ENCODE results near the gene BSND. TPM values are rescaled to one million over a fixed set of nuclear protein-coding genes. Genes with fewer than 3 reads are reported as not detected.

The BSND gene
- total RNA-seq, 1 experiment from 2014 or later = not detected

- no peaks in the 10 kb centered on the region for H4K20me1 ChIP-seq (ENCODE audit: low read length)
- H3K4me2 ChIP-seq (ENCODE audit: low read length) = peak overlapping the region; percentile 31; the same call in 1 of the 2 replicates
- no peaks in the 10 kb centered on the region for H3K79me2 ChIP-seq (ENCODE audit: low read length)
- CTCF ChIA-PET = interaction anchor here (1.2 to 1.7 kb wide), 3 partner anchors 26 to 51 kb away, joined by 7 to 18 read pairs (median 12); no protein-coding TSS in a partner anchor
- 0 out of 2 replicates have a peak overlapping the region, but pooled peaks have one; percentile 47 for H2AFZ ChIP-seq (ENCODE audit: low read length)
- intact Hi-C loops (cut with micrococcal nuclease) = loop anchor here (1.0 to 5.0 kb wide), 4 partner anchors 26 to 324 kb away; no protein-coding TSS in a partner anchor
- TF ChIP-seq EZH2 (IDR thresholded peaks at IDR 0.05; ENCODE audit: low read length, unreplicated experiment) (no peak), CTCF (conservative IDR thresholded peaks at IDR 0.05; ENCODE audit: low read depth, low read length) (no peak), EZH2phosphoT487 (IDR thresholded peaks at IDR 0.05; ENCODE audit: borderline replicate concordance, low read length) (no peak)
- H3K9me3 ChIP-seq (ENCODE audit: low read length) = no peaks in the 10 kb centered on the region
- BruUV-seq (replicated peaks) = no TSS peak
- no peaks in the 10 kb centered on the region for H3K4me1 ChIP-seq (ENCODE audit: insufficient read depth, low read length)
- H3K9me2 ChIP-seq (replicated peaks; ENCODE audit: low read length) = no peaks in the 10 kb centered on the region
- no peak for DNase-seq
- H3K4me3 ChIP-seq (ENCODE audit: low read length) = no peak overlapping the region
- POLR2A ChIA-PET (ENCODE audit: unreplicated experiment) = no interaction called here
- H3K9ac ChIP-seq (ENCODE audit: low read length) = no peak overlapping the region
- H3K36me3 ChIP-seq (ENCODE audit: low read depth, low read length) = no peaks in the 10 kb centered on the region
- no peak for ATAC-seq
- no peak overlapping the region for H3K27ac ChIP-seq (ENCODE audit: low read length)
- no peaks in the 10 kb centered on the region for H3K27me3 ChIP-seq (ENCODE audit: low read length)
- H3F3A ChIP-seq (ENCODE audit: low read length, unreplicated experiment) = no peaks in the 10 kb centered on the region
Measured at GRCh38 chr1:54995835-54996234, 2.9 kb upstream of the BSND start.

DNA sequence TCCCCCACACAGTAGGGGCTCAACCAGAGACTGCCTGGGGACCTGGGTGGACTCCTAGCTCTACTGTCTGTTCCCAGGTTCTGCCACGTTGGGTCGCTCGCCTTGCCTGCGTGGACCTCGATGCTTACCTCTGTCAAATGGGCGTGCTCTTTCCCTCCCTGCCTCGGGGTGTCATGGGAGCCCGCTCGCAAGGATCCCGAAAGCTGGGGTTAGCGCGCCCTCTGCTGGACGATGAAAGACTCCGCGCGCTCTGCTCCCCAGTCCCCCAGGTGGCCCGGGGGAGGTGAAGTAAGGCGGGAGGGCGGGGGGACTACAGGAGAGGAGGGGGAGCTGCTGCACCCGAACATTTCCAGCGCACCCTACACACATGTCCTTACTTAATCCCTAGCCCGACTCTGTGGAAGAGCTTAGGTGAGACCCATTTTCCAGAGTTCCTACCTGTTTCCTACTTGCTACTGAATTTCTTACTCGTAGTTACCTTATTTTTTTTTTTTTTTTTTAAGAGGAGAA lies 2.3 kb upstream of the BSND start:
- H3K9me2 ChIP-seq (replicated peaks; ENCODE audit: low read length) = no peaks in the 10 kb centered on the region
- TF ChIP-seq EZH2phosphoT487 (IDR thresholded peaks at IDR 0.05; ENCODE audit: borderline replicate concordance, low read length) (no peak), CTCF (conservative IDR thresholded peaks at IDR 0.05; ENCODE audit: low read depth, low read length) (peak; percentile 93), EZH2 (IDR thresholded peaks at IDR 0.05; ENCODE audit: low read length, unreplicated experiment) (no peak)
- H3K79me2 ChIP-seq (ENCODE audit: low read length) = no peaks in the 10 kb centered on the region
- intact Hi-C loops (cut with micrococcal nuclease) = loop anchor here (1.0 to 5.0 kb wide), 4 partner anchors 26 to 324 kb away; no protein-coding TSS in a partner anchor
- no peaks in the 10 kb centered on the region for H3K36me3 ChIP-seq (ENCODE audit: low read depth, low read length)
- H3K4me2 ChIP-seq (ENCODE audit: low read length) = peak overlapping the region; percentile 63
- H3K27ac ChIP-seq (ENCODE audit: low read length) = no peak overlapping the region
- ATAC-seq (peak; percentile 95), DNase-seq (peak; percentile 84)
- no TSS peak for BruUV-seq (replicated peaks)
- peak overlapping the region; percentile 47 for H2AFZ ChIP-seq (ENCODE audit: low read length)
- ChIA-PET CTCF (interaction anchor here (0.5 to 1.7 kb wide), 5 partner anchors 24 to 51 kb away, joined by 3 to 18 read pairs (median 7); no protein-coding TSS in a partner anchor), POLR2A (ENCODE audit: unreplicated experiment) (no interaction called here)
- H3K4me3 ChIP-seq (ENCODE audit: low read length) = peak overlapping the region; percentile 15; the same call in 1 of the 2 replicates
- H3K4me1 ChIP-seq (ENCODE audit: insufficient read depth, low read length) = no peaks in the 10 kb centered on the region
- no peaks in the 10 kb centered on the region for H4K20me1 ChIP-seq (ENCODE audit: low read length)
- no peak overlapping the region for H3K9ac ChIP-seq (ENCODE audit: low read length)
- H3K9me3 ChIP-seq (ENCODE audit: low read length) = no peaks in the 10 kb centered on the region
- no peaks in the 10 kb centered on the region for H3F3A ChIP-seq (ENCODE audit: low read length, unreplicated experiment)
- H3K27me3 ChIP-seq (ENCODE audit: low read length) = no peaks in the 10 kb centered on the region

Measured in PC-3 (cell line).